ENCODE measurements around the gene KRABD2.
"Not testable (repeated sequence)": the region's sequence is repeated elsewhere in the genome, so short reads cannot be mapped to it uniquely, and the experiment has no call there.

DNA sequence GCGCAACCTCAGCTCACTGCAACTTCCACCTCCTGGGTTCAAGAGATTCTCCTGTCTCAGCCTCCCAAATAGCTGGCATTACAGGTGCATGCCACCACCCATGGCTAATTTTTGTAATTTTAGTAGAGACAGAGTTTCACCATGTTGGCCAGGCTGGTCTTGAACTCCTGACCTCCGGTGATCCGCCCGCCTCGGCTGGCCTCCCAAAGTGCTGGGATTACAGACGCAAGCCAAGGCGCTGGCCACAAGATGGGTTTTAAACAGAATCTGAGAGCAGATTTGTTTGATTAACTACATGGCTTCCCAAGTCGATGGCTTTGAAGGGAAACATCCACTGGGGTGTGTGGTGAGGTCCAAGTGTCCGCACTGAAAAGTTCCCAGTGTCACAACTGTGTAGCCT is 18.0 kb upstream of the KRABD2 start:
- TF ChIP-seq, protein P1, sequence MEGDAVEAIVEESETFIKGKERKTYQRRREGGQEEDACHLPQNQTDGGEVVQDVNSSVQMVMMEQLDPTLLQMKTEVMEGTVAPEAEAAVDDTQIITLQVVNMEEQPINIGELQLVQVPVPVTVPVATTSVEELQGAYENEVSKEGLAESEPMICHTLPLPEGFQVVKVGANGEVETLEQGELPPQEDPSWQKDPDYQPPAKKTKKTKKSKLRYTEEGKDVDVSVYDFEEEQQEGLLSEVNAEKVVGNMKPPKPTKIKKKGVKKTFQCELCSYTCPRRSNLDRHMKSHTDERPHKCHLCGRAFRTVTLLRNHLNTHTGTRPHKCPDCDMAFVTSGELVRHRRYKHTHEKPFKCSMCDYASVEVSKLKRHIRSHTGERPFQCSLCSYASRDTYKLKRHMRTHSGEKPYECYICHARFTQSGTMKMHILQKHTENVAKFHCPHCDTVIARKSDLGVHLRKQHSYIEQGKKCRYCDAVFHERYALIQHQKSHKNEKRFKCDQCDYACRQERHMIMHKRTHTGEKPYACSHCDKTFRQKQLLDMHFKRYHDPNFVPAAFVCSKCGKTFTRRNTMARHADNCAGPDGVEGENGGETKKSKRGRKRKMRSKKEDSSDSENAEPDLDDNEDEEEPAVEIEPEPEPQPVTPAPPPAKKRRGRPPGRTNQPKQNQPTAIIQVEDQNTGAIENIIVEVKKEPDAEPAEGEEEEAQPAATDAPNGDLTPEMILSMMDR (IDR thresholded peaks at IDR 0.05; ENCODE audit: low read depth, low read length, poor library complexity, severe bottlenecking): not testable (repeated sequence)
- not testable (repeated sequence) for TF ChIP-seq EZH2phosphoT487 (IDR thresholded peaks at IDR 0.05; ENCODE audit: borderline replicate concordance, low read length)
